ENCODE results near the gene ADAMTS14. TPM values are rescaled to one million over a fixed set of nuclear protein-coding genes. Genes with fewer than 3 reads are reported as not detected.

Gene ADAMTS14
- total RNA-seq, 1 experiment from 2014 or later, result 0.91 TPM

GRCh38 chr10:70777063-70777875 is 105.0 kb downstream of the ADAMTS14 start:
- Histone ChIP-seq H3K4me3 (ENCODE audit: low read length) (no peak overlapping the region), H3K9ac (ENCODE audit: low read length) (no peak overlapping the region), H3K9me2 (replicated peaks; ENCODE audit: low read length) (no peaks in the 10 kb centered on the region), H4K20me1 (ENCODE audit: low read length) (no peaks in the 10 kb centered on the region), H3K79me2 (ENCODE audit: low read length) (no peaks in the 10 kb centered on the region), H3K27ac (ENCODE audit: low read length) (no peak overlapping the region), H3K4me2 (ENCODE audit: low read length) (no peak overlapping the region), H3K36me3 (ENCODE audit: low read depth, low read length) (no peaks in the 10 kb centered on the region), H3F3A (ENCODE audit: low read length, unreplicated experiment) (no peaks in the 10 kb centered on the region), H2AFZ (ENCODE audit: low read length) (no peak overlapping the region), H3K27me3 (ENCODE audit: low read length) (no peaks in the 10 kb centered on the region), H3K4me1 (ENCODE audit: insufficient read depth, low read length) (peaks cover 12% of the 10 kb centered on the region), H3K9me3 (ENCODE audit: low read length) (no peaks in the 10 kb centered on the region)
- CTCF ChIA-PET, result no interaction called here
- no TSS peak for BruUV-seq (replicated peaks)
- intact Hi-C loops (cut with micrococcal nuclease), result no loop called here
- DNase-seq (no peak), ATAC-seq (no peak)
- TF ChIP-seq EZH2 (IDR thresholded peaks at IDR 0.05; ENCODE audit: low read length, unreplicated experiment), result no peak
- no peak for TF ChIP-seq EZH2phosphoT487 (IDR thresholded peaks at IDR 0.05; ENCODE audit: borderline replicate concordance, low read length)
- TF ChIP-seq CTCF (conservative IDR thresholded peaks at IDR 0.05; ENCODE audit: low read depth, low read length), result no peak
- POLR2A ChIA-PET (ENCODE audit: unreplicated experiment), result no interaction called here

- H3K36me3 ChIP-seq (ENCODE audit: low read depth, low read length), result no peaks in the 10 kb centered on the region
- CTCF ChIA-PET, result no interaction called here
- no peaks in the 10 kb centered on the region for H3K79me2 ChIP-seq (ENCODE audit: low read length)
- POLR2A ChIA-PET (ENCODE audit: unreplicated experiment), result no interaction called here
- H3K27ac ChIP-seq (ENCODE audit: low read length), result peak overlapping the region; percentile 31; the same call in 1 of the 2 replicates
- DNase-seq, result peak; percentile 60
- H3K27me3 ChIP-seq (ENCODE audit: low read length), result 0 out of 2 replicates have a peak, but pooled peaks cover 3% of the 10 kb centered on the region
- H3K4me3 ChIP-seq (ENCODE audit: low read length), result no peak overlapping the region
- H3F3A ChIP-seq (ENCODE audit: low read length, unreplicated experiment), result no peaks in the 10 kb centered on the region
- H3K9ac ChIP-seq (ENCODE audit: low read length), result no peak overlapping the region
- ATAC-seq, result peak; percentile 39
- peak overlapping the region; percentile 72 for H2AFZ ChIP-seq (ENCODE audit: low read length)
- H4K20me1 ChIP-seq (ENCODE audit: low read length), result no peaks in the 10 kb centered on the region
- H3K4me2 ChIP-seq (ENCODE audit: low read length), result peak overlapping the region; percentile 62
- BruUV-seq (replicated peaks), result no TSS peak
- TF ChIP-seq EZH2 (IDR thresholded peaks at IDR 0.05; ENCODE audit: low read length, unreplicated experiment), result no peak
- TF ChIP-seq CTCF (conservative IDR thresholded peaks at IDR 0.05; ENCODE audit: low read depth, low read length), result no peak
- no peak for TF ChIP-seq EZH2phosphoT487 (IDR thresholded peaks at IDR 0.05; ENCODE audit: borderline replicate concordance, low read length)
- H3K9me3 ChIP-seq (ENCODE audit: low read length), result no peaks in the 10 kb centered on the region
- intact Hi-C loops (cut with micrococcal nuclease), result no loop called here
- no peaks in the 10 kb centered on the region for H3K9me2 ChIP-seq (replicated peaks; ENCODE audit: low read length)
- H3K4me1 ChIP-seq (ENCODE audit: insufficient read depth, low read length), result peaks cover 12% of the 10 kb centered on the region
Observed at GRCh38 chr10:70778267-70778924, 106.1 kb downstream of the ADAMTS14 start.

- POLR2A ChIA-PET (ENCODE audit: unreplicated experiment), result no interaction called here
- DNase-seq, result no peak
- no peaks in the 10 kb centered on the region for H3K9me2 ChIP-seq (replicated peaks; ENCODE audit: low read length)
Observed at GRCh38 chr10:70779088-70779487, 106.8 kb downstream of the ADAMTS14 start.

More at GRCh38 chr10:70779088-70779487, 106.8 kb downstream of the ADAMTS14 start:
- H3K27ac ChIP-seq (ENCODE audit: low read length), result no peak overlapping the region
- no TSS peak for BruUV-seq (replicated peaks)
- H3K9ac ChIP-seq (ENCODE audit: low read length), result no peak overlapping the region
- no peaks in the 10 kb centered on the region for H3K79me2 ChIP-seq (ENCODE audit: low read length)
- CTCF ChIA-PET, result no interaction called here
- H4K20me1 ChIP-seq (ENCODE audit: low read length), result no peaks in the 10 kb centered on the region
- no peaks in the 10 kb centered on the region for H3F3A ChIP-seq (ENCODE audit: low read length, unreplicated experiment)
- 0 out of 2 replicates have a peak, but pooled peaks cover 3% of the 10 kb centered on the region for H3K27me3 ChIP-seq (ENCODE audit: low read length)
- ATAC-seq, result no peak; the same call in 1 of the 2 replicates
- no peaks in the 10 kb centered on the region for H3K9me3 ChIP-seq (ENCODE audit: low read length)
- no peak overlapping the region for H3K4me2 ChIP-seq (ENCODE audit: low read length)
- H3K4me1 ChIP-seq (ENCODE audit: insufficient read depth, low read length), result peaks cover 12% of the 10 kb centered on the region
- H2AFZ ChIP-seq (ENCODE audit: low read length), result no peak overlapping the region
- intact Hi-C loops (cut with micrococcal nuclease), result no loop called here
- H3K36me3 ChIP-seq (ENCODE audit: low read depth, low read length), result no peaks in the 10 kb centered on the region
- H3K4me3 ChIP-seq (ENCODE audit: low read length), result no peak overlapping the region
- TF ChIP-seq EZH2 (IDR thresholded peaks at IDR 0.05; ENCODE audit: low read length, unreplicated experiment) (no peak), CTCF (conservative IDR thresholded peaks at IDR 0.05; ENCODE audit: low read depth, low read length) (no peak), EZH2phosphoT487 (IDR thresholded peaks at IDR 0.05; ENCODE audit: borderline replicate concordance, low read length) (no peak)

Measured in PC-3 (cell line).